Small intestine (tissue), 7 donors: ENCODE results near the gene WTAP. TPM values are rescaled to one million over a fixed set of nuclear protein-coding genes. Genes with fewer than 3 reads are reported as not detected.

Experiments
- DNase-seq, 2 donors: peaks; one replicate each; pipeline versions ENCODE4 v3.0.0 to v3.0.0-alpha.2; 2013
- FAIRE-seq: peaks from 2 replicates; lab custom pipeline; 2012; peaks lifted over from hg19 to GRCh38; lab: Jason Lieb, UNC
- H3K27ac ChIP-seq, 3 donors: one replicate each; pipeline ENCODE4 v1.5.1; 2013; ENCODE audit warnings: low read length in 2 of 3, mild to moderate bottlenecking in 2 of 3, control low read depth in 1 of 3, inconsistent platforms in 1 of 3, low read depth in 1 of 3, moderate library complexity in 1 of 3
- H3K27me3 ChIP-seq, 3 donors: one replicate each; pipeline ENCODE4 v1.6.1; 2013; ENCODE audit warnings: low read length in 3 of 3, inconsistent platforms in 1 of 3; ENCODE audit not compliant: control insufficient read depth in 3 of 3, insufficient read depth in 3 of 3
- H3K36me3 ChIP-seq, 3 donors: one replicate each; pipeline ENCODE4 v1.6.1; 2013; ENCODE audit warnings: low read length in 3 of 3, inconsistent platforms in 1 of 3, low read depth in 1 of 3, mild to moderate bottlenecking in 1 of 3, moderate library complexity in 1 of 3; ENCODE audit not compliant: control insufficient read depth in 3 of 3, insufficient read depth in 2 of 3
- H3K4me1 ChIP-seq, 3 donors: one replicate each; pipeline ENCODE4 v1.6.1; 2013; ENCODE audit warnings: low read length in 2 of 3, inconsistent platforms in 1 of 3, low read depth in 1 of 3, mild to moderate bottlenecking in 1 of 3, moderate library complexity in 1 of 3; ENCODE audit not compliant: control insufficient read depth in 3 of 3, insufficient read depth in 2 of 3
- H3K4me3 ChIP-seq, 3 donors: one replicate each; pipeline ENCODE4 v1.5.1; 2013; ENCODE audit warnings: low read length in 3 of 3, control low read depth in 1 of 3, inconsistent platforms in 1 of 3, low read depth in 1 of 3, mild to moderate bottlenecking in 1 of 3, moderate library complexity in 1 of 3
- H3K9me3 ChIP-seq, 2 donors: one replicate each; pipeline ENCODE4 v1.6.1; 2013; ENCODE audit warnings: low read depth in 1 of 2, low read length in 1 of 2; ENCODE audit not compliant: control insufficient read depth in 2 of 2, insufficient read depth in 1 of 2
- WGBS, 3 donors: extraction: QIAGEN DNeasy Blood & Tissue Kit; methylation state at CpG; one replicate each; pipeline ENCODE4 v1.1.7; 2013; 5-methylcytosine and 5-hydroxymethylcytosine counted together
- polyA plus RNA-seq, 4 donors: library from polyadenylated mRNA; stranded (reverse) in 3 of 4; unstranded in 1 of 4; fragments of 200-250 nt in 3 of 4; fragments of 120-200 nt in 1 of 4; gene quantifications; one replicate each; pipeline versions ENCODE4 v1.2.1 to v1.2.3, GENCODE V29; 2013
- donor health status: healthy with polysubstance abuse.
- donor health status: control.
- donor health status: control.
- donor health status: Bipolar disorder and iron deficiency.
- donor health status: healthy.

WTAP gene
- polyA plus RNA-seq, 4 donors = 57.6 to 102 (median 76.7) TPM

DNA sequence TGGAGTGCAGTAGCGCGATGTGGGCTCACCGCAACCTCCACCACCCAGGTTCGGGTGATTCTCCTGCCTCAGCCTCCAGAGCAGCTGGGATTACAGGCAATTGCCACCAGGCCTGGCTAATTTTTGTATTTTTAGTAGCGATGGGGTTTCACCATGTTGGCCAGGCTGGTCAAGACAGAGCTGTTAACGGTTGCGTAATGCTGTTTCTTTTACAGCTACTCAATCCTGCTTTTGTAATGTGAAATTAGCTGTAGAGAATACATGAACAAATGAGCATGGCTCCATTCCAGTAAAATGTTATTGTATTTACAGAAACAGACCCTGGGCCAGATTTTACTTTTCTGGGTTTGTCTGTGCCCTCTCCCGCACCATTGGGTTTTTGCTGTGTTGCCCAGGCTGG lies 74.6 kb downstream of the WTAP start:
- no peaks in the 10 kb centered on the region for H3K9me3 ChIP-seq
- no peaks in the 10 kb centered on the region for H3K27me3 ChIP-seq
- DNase-seq (no peak), FAIRE-seq (no peak)
- peaks cover 0 to 19% (median 0%) of the 10 kb centered on the region in 3 donors for H3K4me1 ChIP-seq
- no peak overlapping the region for H3K4me3 ChIP-seq
- WGBS, 3 donors = 92 to 94% (median 94%) methylated on average over 8 of the region's 8 CpGs
- H3K27ac ChIP-seq = no peak overlapping the region
- H3K36me3 ChIP-seq = peaks cover 6 to 13% (median 10%) of the 10 kb centered on the region in 3 donors

DNA sequence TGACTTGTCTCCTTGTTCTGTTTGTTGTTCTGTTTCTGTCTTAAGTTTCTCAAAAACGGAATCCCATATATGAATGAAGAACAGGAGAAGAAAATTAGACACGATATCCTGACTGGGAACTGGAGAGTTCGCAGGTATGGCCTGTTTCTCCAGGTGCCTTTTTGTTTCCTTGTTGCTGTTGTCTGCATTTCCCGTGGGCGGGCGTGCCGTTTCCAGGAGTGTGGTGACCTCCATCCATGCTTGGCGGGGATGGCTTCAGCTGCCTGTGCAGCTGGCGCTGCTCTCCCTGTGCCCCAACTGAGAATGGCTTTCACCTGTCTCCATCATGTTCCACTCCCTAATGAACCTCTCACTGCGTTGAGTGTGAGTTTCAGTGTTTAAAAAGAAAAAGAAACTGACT lies 77.2 kb downstream of the WTAP start:
- Histone ChIP-seq H3K27me3 (no peaks in the 10 kb centered on the region), H3K27ac (no peak overlapping the region), H3K4me3 (no peak overlapping the region), H3K9me3 (no peaks in the 10 kb centered on the region), H3K4me1 (peaks cover 0 to 24% (median 0%) of the 10 kb centered on the region in 3 donors), H3K36me3 (peaks cover 0 to 3% (median 0%) of the 10 kb centered on the region in 3 donors)
- 30 to 64% (median 49%) methylated on average over 10 of the region's 10 CpGs for WGBS, 3 donors
- DNase-seq (peak in 1 of 2 donors; percentile 27), FAIRE-seq (no peak)

DNA sequence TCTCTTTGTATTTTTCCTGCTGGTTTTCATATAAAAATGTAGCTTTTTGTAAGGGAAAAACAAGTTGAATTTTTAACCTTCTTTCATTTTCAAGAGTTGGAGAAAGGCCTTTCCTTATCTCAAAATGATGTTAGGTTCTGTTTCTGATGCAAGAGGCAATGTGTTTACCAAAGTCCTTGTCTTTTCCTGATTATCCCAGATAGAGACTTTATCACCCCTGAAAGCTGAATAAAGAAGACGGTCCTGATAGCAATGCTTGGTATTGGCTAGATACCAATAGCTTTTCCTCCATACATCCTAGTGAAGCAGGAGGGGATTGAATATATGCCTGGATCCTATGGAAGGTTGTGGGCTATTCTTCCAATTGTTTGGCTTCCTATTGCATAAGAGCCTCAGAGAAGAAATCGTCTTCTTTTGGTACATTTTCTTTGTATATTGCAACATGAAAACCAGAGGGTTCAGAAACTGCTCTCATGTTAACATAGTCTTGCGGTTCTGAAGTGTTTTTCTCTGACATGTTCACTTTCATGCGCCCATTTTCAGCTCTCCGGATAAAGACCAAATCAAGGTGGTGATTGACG lies 78.2 kb downstream of the WTAP start:
- peaks cover 0 to 24% (median 0%) of the 10 kb centered on the region in 3 donors for H3K4me1 ChIP-seq
- DNase-seq = peak in 1 of 2 donors; percentile 41
- H3K9me3 ChIP-seq = no peaks in the 10 kb centered on the region
- 84 to 89% (median 87%) methylated on average over 6 of the region's 6 CpGs for WGBS, 3 donors
- H3K27me3 ChIP-seq = no peaks in the 10 kb centered on the region
- FAIRE-seq = no peak
- H3K4me3 ChIP-seq = no peak overlapping the region
- no peaks in the 10 kb centered on the region for H3K36me3 ChIP-seq
- H3K27ac ChIP-seq = peak overlapping the region in 1 of 3 donors; percentile 83

Other genes starting within 250 kb of the WTAP start
- gene SOD2, start 34.3 kb upstream of the WTAP start, polyA plus RNA-seq = 100 to 1,000 TPM in 3 of 4 donors, 10 to 100 TPM in 1; 81.6 to 250 (median 140) TPM
- 10 to 100 TPM; 12.2 to 55.0 (median 21.6) TPM for gene ACAT2, start 34.5 kb downstream of the WTAP start, polyA plus RNA-seq
- gene TCP1, start 62.1 kb downstream of the WTAP start, polyA plus RNA-seq = 100 to 1,000 TPM in 2 of 4 donors, 10 to 100 TPM in 2; 67.8 to 215 (median 89.8) TPM
- 10 to 100 TPM; 74.8 to 83.3 (median 78.0) TPM for gene MRPL18, start 63.0 kb downstream of the WTAP start, polyA plus RNA-seq
- gene PNLDC1, start 72.8 kb downstream of the WTAP start, polyA plus RNA-seq = under 1 TPM in 2 of 4 donors, not detected in 2; 0.04 to 0.16 TPM
- gene MAS1, start 163.5 kb downstream of the WTAP start, polyA plus RNA-seq = under 1 TPM in 1 of 4 donors, not detected in 3; under 0.01 TPM
- gene IGF2R, start 241.6 kb downstream of the WTAP start, polyA plus RNA-seq = 100 to 1,000 TPM in 1 of 4 donors, 10 to 100 TPM in 1, 1 to 10 TPM in 2; 4.9 to 111 (median 14.7) TPM